Anterior cingulate cortex (tissue), 58 donors: ENCODE measurements around the gene AGAP1.

ENCODE experiments used
- DNase-seq, 58 donors: peaks; one replicate each; lab custom pipeline; 2025; lab: John Stamatoyannopoulos, UW

The AGAP1 gene

GRCh38 chr2:235614900-235615712, 121.3 kb downstream of the AGAP1 start:
- peak in 55 of 58 donors; percentile 14 to 97 (median 77) for DNase-seq

- DNase-seq, result no peak
Observed at GRCh38 chr2:235616885-235617284, 123.0 kb downstream of the AGAP1 start.

GRCh38 chr2:235618039-235618438, 124.2 kb downstream of the AGAP1 start:
- no peak for DNase-seq

DNA sequence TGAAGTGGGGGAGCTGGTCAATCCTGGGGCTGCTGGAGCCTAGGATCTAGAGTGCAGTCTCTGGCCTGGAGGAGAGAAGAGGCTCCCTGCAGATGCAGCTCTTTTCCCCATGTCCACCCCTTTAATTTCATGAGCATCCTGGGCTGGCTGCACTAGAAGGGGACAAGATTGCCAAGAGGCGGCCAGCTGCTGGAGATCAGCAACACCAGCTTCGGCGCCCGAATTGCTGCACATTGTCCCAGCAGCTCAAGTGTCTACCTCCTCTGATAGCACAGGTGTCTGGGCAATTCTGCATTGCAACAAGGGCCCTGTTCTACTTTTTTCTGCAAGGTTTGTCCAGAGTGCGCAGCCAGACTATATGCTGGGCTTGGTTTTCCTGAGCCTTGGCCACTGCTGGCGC, 125.7 kb downstream of the AGAP1 start:
- DNase-seq, result no peak

- DNase-seq, result peak in 9 of 58 donors; percentile 25 to 53 (median 39)
Observed at GRCh38 chr2:235621736-235622135, 127.9 kb downstream of the AGAP1 start.

- no peak for DNase-seq
Observed at GRCh38 chr2:235623111-235623510, 129.3 kb downstream of the AGAP1 start.

DNA sequence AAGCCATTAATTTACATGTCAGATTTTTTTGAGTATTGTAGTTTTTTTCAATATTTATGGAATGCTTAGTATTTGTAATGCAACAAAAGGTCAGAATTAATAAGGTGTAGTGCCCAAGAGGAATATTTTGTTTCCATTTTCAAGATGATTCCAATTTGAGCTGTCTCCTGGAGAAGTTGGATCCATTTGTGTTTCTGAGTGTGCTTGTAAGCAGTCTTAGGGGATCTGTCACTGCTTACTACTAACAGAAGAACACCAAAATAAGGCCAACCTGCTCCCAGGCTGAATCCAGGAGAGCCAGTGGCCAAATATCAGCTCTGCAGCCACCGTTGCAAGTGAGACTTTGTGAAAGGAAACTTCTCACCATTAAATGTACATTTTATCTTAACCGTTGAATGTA, 129.9 kb downstream of the AGAP1 start:
- DNase-seq, result no peak

- no peak for DNase-seq
Observed at GRCh38 chr2:235626658-235627057, 132.8 kb downstream of the AGAP1 start.

- no peak for DNase-seq
Observed at GRCh38 chr2:235627682-235628081, 133.8 kb downstream of the AGAP1 start.

GRCh38 chr2:235630718-235631296, 137.0 kb downstream of the AGAP1 start:
- peak in 4 of 58 donors; percentile 23 to 35 (median 30) for DNase-seq

DNA sequence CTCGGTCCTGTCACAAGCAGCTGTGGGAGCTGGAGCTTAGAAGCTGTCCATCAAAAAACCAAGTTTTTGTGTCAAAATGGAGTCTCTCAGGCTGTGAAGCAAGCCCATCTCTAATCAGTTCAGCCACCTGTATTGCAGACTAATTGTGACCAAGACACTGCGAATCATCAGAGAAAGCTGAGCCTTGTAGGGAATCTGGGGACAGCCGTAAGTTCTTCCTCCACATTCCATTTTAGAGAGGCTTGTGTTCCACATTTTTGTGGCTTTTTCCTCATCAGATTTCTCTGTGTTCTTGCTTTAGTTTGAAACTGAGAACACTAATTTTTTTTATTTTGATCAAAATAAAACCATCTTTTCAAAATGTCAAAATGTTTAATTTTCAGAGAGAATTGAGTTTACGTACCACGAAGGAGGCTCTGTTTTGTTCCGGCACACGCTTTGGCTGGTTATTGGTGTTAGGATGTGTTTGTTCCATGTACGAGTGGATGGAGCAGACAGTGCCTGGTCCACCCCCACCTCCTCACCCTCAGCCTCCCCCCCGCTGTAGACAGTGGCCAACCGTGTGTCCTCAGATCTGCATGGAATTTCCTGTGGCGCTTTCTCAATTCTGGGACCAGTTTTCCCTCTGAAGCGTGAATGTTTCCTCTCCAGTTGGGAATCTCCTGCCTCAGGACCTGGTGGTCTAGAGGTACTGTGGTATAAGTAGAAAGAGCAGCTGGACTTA, 140.8 kb downstream of the AGAP1 start:
- DNase-seq, result peak in 6 of 58 donors; percentile 25 to 54 (median 40)

DNA sequence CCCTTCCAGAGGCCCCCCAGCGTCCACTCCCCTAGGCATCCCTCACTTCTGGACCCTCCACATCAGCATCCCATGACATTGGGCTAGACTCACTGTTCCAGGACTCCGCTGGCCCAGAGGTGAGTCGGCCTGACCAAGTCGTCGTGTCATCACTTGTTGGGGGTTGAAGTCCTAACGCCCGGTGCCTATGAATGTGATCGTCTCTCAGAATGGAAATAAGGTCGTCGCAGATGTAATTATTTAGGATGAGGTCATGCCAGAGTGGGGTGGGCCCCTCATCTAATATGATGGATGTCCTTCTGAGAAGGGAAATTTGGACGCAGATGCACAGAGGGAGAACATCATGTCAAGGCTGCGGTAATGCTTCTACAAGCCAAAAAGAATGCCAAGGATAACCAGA, 142.7 kb downstream of the AGAP1 start:
- DNase-seq, result no peak

DNA sequence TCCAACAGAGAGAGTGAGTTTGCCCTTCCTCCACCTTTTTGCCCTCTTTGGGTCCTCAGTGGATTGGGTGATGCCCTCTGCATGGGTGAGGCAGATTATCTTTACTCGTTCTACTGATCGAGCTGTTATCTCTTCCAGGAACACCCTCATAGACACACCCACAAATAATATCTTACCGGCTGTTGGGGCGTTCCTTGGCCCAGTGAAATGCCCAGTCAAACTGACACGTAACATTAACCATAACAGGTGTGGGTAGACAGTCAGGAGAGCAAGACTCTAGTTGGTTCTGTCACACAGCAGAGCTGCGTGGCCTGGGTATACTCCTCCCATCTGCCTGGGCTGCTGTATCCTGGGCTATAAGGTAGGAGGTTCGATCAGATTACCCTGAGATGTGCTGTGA, 144.1 kb downstream of the AGAP1 start:
- DNase-seq, result no peak

DNA sequence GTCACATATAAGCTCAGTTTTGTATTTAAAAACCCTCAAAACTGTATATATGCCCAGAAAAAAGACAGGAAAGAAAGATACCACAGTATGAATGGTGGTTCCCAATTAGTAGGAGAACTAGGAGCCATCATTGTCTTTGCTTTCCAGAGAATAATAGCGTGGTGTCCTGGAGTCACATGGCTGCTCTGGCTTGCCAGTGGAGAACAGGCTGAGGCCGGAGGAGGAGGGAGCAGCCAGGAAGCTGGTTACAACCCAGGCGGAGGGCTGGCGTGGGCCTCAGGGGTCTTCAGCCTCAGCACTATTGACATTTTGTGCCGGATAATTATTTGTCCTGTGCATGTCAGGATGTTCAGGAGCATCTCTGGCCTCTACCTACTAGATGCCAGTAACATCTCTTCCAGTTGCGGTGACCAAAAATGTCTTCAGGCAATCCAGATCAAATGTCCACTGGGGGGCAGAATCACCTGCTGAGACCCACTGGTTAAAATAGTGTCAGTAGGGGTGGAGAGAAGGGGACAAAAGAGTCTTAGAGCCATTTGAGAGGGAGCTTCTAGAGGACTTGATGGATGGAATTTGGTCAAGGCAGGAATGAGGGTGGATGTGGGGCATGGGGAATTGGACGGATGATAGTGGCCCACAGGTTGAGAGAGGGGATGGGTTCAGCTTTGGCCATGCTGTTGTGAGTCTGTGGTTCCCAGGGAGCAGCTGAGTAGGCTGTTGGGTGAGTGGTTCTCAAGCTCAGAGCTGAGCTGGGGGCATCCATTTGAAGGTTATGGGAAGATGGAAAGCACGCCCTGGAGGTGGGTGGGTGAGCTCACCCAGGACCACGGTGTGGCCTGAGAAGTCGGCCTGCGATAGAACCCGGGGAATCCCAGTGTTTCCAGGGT, 144.9 kb downstream of the AGAP1 start:
- DNase-seq, result peak in 46 of 58 donors; percentile 5 to 84 (median 52)

DNA sequence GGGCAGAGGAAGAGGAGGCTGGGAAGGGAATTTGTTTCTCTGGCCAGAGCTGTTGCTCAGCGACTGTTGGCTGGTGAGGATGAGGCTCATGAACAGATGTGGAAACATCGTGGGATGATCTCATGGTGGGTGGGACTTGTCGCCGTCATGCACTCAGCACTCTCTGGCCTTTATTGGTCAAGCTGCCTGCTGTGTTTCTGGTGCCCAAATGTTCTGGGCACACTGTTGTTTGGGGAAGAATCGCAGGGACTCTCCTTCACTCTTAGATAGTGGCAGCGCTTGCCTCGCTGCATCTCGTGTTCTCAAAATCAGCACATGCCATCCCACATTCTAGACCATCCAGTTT, 145.6 kb downstream of the AGAP1 start:
- DNase-seq, result peak in 52 of 58 donors; percentile 26 to 95 (median 79)

GRCh38 chr2:235639885-235640284, 146.0 kb downstream of the AGAP1 start:
- DNase-seq, result no peak

DNA sequence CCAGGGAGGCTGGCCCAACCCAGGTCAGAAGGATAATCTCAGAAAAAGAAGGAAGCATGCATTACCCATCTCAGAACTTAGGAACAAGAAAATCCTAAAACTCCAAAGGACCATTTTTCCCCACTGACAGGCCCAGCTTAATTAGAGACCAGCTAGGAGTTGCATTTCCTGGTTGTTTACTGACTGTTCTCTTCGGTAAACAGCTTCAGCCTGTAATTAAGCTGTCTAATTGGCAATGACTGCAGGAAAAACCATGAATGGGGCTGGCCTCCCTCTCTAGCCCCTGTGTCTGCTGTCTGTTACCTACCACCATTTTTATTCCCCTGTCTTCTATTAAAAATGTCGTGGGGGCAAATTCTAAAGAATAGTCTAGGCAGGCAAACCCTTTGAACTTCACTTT, 146.5 kb downstream of the AGAP1 start:
- DNase-seq, result peak in 1 of 58 donors; percentile 7

DNA sequence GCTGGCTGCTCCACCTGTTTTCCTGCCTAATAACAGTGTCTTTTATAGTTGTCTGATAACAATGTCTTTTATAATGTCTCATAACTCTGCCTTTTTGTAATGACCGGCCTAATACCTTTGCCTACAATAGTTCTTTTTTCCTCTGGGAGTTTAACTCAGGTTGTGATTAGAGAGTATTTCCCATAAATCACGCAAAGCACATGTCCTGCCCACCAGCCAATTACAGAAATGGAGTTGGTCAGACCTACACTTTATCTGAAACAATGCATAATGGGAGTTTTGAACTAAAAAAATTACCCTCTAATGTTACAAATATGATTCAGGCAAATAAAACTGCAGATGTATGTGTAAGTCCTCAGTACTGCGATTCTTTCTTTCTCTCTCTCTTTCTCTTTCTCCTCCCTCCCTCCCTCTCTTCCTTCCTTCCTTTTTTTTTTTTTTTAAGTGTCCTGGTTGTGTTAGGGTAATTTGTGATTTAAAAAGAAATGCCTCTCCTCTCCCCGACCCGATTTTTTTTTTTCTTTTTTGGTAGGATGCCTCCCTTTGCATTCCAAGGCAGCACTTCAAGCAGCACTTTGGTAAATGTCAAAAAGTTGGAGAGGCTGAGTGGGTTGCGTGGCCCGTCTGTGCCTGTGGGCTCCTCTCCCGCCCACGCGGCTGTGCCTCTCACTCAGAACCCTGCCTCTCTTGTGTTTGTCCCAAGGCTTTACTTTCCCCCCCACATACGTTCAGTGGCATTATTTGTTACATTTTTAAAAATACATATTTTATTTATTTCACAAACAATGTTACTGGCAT, 147.3 kb downstream of the AGAP1 start:
- peak in 1 of 58 donors; percentile 32 for DNase-seq

DNA sequence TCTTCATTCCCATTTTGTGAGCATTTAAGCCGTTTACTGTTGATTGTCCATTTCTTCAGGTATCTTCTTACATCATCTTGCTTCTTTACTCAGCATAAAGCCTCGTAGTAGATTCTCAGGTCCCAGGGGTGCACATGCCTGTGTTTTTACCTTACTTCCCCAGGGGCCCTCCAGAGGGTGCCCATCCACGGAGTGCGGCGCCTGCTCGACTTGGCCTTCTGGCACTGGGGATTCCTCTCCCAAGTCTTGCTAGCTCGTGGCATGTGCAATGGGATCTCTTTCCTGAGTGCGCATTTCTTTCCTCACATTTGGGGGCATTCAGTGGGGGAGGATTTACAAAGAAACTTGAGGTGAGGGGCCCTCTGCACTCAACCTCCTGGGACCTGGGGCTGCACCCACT, 148.1 kb downstream of the AGAP1 start:
- DNase-seq, result no peak
